HepG2 (cell line): Measurements from ENCODE around the gene RARA. TPM values are rescaled to one million over a fixed set of nuclear protein-coding genes. Genes with fewer than 3 reads are reported as not detected.
A peak's percentile ranks its signal among the peaks of the same experiment; 100 is the strongest.

ENCODE experiments used
- CBX2 ChIP-seq, 2 experiments: fragments of 200-600 bp in 1 of 2; sonication (generic); formaldehyde crosslinking in 1 of 2; IDR thresholded peaks; 2 replicates each; pipeline versions ENCODE4 v1.7.0 to v1.8.1; 2018 to 2022; ENCODE audit warnings: low read depth in 2 of 2, low read length in 1 of 2, mild to moderate bottlenecking in 1 of 2, missing genetic modification reagents in 1 of 2
- HNF4G ChIP-seq, 2 experiments: sonication (generic) in 1 of 2; formaldehyde crosslinking in 1 of 2; IDR thresholded peaks; 2 replicates each; pipeline versions ENCODE4 v1.4.0 to v1.6.1; 2011 to 2020; ENCODE audit warnings: borderline replicate concordance in 2 of 2, low read depth in 2 of 2, mild to moderate bottlenecking in 2 of 2, low read length in 1 of 2, missing genetic modification reagents in 1 of 2, moderate library complexity in 1 of 2
- KAT7 ChIP-seq: IDR thresholded peaks from 2 replicates; pipeline ENCODE4 v1.6.1; 2018; ENCODE audit warnings: borderline replicate concordance, missing compliant biosample characterization
- MBNL3 ChIP-seq: fragments of 250-450 bp; sonication (Bioruptor Pico); conservative IDR thresholded peaks from 2 replicates; pipeline ENCODE4 v1.8.0; 2022; ENCODE audit warnings: mild to moderate bottlenecking, inconsistent platforms
- PHF5A ChIP-seq: IDR thresholded peaks from one replicate; pipeline ENCODE4 v1.6.1; 2018; ENCODE audit warnings: low read depth, missing genetic modification reagents; ENCODE audit not compliant: unreplicated experiment
- PHF8 ChIP-seq: sonication (generic); formaldehyde crosslinking; IDR thresholded peaks from 2 replicates; pipeline ENCODE4 v1.5.0; 2020; ENCODE audit warnings: missing genetic modification reagents
- PLSCR1 ChIP-seq: sonication (generic); formaldehyde crosslinking; IDR thresholded peaks from 2 replicates; pipeline ENCODE4 v1.5.0; 2020; ENCODE audit warnings: missing genetic modification reagents, mild to moderate bottlenecking, borderline replicate concordance
- TSC22D2 ChIP-seq: sonication (generic); formaldehyde crosslinking; IDR thresholded peaks from 2 replicates; pipeline ENCODE4 v1.5.1; 2020; ENCODE audit warnings: missing genetic modification reagents, mild to moderate bottlenecking, borderline replicate concordance
- ZBTB2 ChIP-seq: sonication (generic); formaldehyde crosslinking; IDR thresholded peaks from 2 replicates; pipeline ENCODE4 v1.8.0; 2022; ENCODE audit warnings: low read depth, missing genetic modification reagents
- ZBTB44 ChIP-seq: sonication (generic); formaldehyde crosslinking; IDR thresholded peaks from 2 replicates; pipeline ENCODE4 v1.4.0; 2020; ENCODE audit warnings: missing genetic modification reagents
- ZFP90 ChIP-seq: sonication (generic); formaldehyde crosslinking; IDR thresholded peaks from 2 replicates; pipeline ENCODE4 v1.8.0; 2022; ENCODE audit warnings: missing genetic modification reagents, mild to moderate bottlenecking, inconsistent platforms, borderline replicate concordance
- ZNF264 ChIP-seq: sonication (generic); formaldehyde crosslinking; IDR thresholded peaks from 2 replicates; pipeline ENCODE4 v1.4.0; 2020; ENCODE audit warnings: missing genetic modification reagents
- ZNF281 ChIP-seq: sonication (generic); formaldehyde crosslinking; IDR thresholded peaks from 2 replicates; pipeline ENCODE4 v1.4.0; 2020; ENCODE audit warnings: missing genetic modification reagents, borderline replicate concordance
- ZNF331 ChIP-seq: sonication (generic); formaldehyde crosslinking; IDR thresholded peaks from 2 replicates; pipeline ENCODE4 v1.4.0; 2020; ENCODE audit warnings: missing genetic modification reagents
- ZNF776 ChIP-seq: sonication (generic); formaldehyde crosslinking; IDR thresholded peaks from 2 replicates; pipeline ENCODE4 v1.4.0; 2020; ENCODE audit warnings: mild to moderate bottlenecking, missing genetic modification reagents
- ZNF841 ChIP-seq: sonication (generic); formaldehyde crosslinking; IDR thresholded peaks from 2 replicates; pipeline ENCODE4 v1.8.1; 2023; ENCODE audit warnings: missing genetic modification reagents, borderline replicate concordance
- ZXDC ChIP-seq: sonication (generic); formaldehyde crosslinking; IDR thresholded peaks from 2 replicates; pipeline ENCODE4 v1.5.0; 2020; ENCODE audit warnings: mild to moderate bottlenecking, missing genetic modification reagents
- polyA plus RNA-seq, 8 experiments: library from polyadenylated mRNA; depleted of rRNA in 3 of 8; stranded (reverse) in 7 of 8; unstranded in 1 of 8; fragments of >200 nt; fragmentation: Illumina TruSeq in 4 of 8; extraction: Trizol in 4 of 8; gene quantifications; 2 replicates each; pipeline versions ENCODE4 v1.2.1 to v1.2.3, GENCODE V29; 2011 to 2016; ENCODE audit warnings: low read depth in 4 of 8, missing spikeins in 1 of 8, mixed read lengths in 1 of 8; ENCODE audit not compliant: insufficient read depth in 1 of 8
- total RNA-seq, 5 experiments: library from RNA; depleted of rRNA; stranded (reverse); fragments of >200 nt; fragmentation: Illumina TruSeq; extraction: Trizol; gene quantifications; 2 replicates each; pipeline ENCODE4 v1.2.3, GENCODE V29; 2016; ENCODE audit warnings: low read depth in 1 of 5

Gene RARA
- total and polyA plus RNA-seq, 2 of the 13 experiments (the other 11 are each of a cell fraction or from before 2014, with no cell fraction given): 6.4 to 8.6 TPM

- TF ChIP-seq ZNF281 (CRISPR knock-in tag) (peak; percentile 57; the same call in 1 of the 2 replicates), ZBTB2 (no peak; the same call in 1 of the 2 replicates), ZXDC (CRISPR knock-in tag) (no peak; the same call in 1 of the 2 replicates), ZFP90 (no peak), MBNL3 (CRISPR knock-in tag) (no peak), HNF4G (IDR thresholded peaks at IDR 0.05; ENCODE audit: borderline replicate concordance, low read depth, low read length) (no peak; the same call in 1 of the 2 replicates), HNF4G (CRISPR knock-in tag; IDR thresholded peaks at IDR 0.05; ENCODE audit: borderline replicate concordance, low read depth) (no peak), ZNF841 (CRISPR knock-in tag) (no peak), PHF5A (CRISPR knock-in tag) (peak; percentile 75), PLSCR1 (CRISPR knock-in tag) (no peak), PHF8 (CRISPR knock-in tag) (no peak; the same call in 1 of the 2 replicates), ZBTB44 (CRISPR knock-in tag) (no peak), CBX2 (IDR thresholded peaks at IDR 0.05; ENCODE audit: low read depth, low read length) (no peak), CBX2 (CRISPR knock-in tag; IDR thresholded peaks at IDR 0.05; ENCODE audit: low read depth) (no peak), ZNF331 (CRISPR knock-in tag) (0 out of 2 replicates have a peak, but pooled peaks have one; percentile 38), ZNF776 (CRISPR knock-in tag) (no peak), ZNF264 (CRISPR knock-in tag) (no peak), TSC22D2 (CRISPR knock-in tag) (no peak), KAT7 (CRISPR knock-in tag) (no peak)
Measured at GRCh38 chr17:40341808-40342503, 33.0 kb downstream of the RARA start (continued).
